NCI-H146 treated with DMSO at 0.1 percent for 48 hours (cell line): ENCODE results near the gene IRS2.

Experiments
- DNase-seq: peaks from one replicate; lab custom pipeline; 2025; ENCODE audit not compliant: unreplicated experiment; lab: John Stamatoyannopoulos, UW

The IRS2 gene

GRCh38 chr13:109760402-109760801 is 26.0 kb downstream of the IRS2 start:
- no peak for DNase-seq

GRCh38 chr13:109759609-109760008 is 26.8 kb downstream of the IRS2 start:
- DNase-seq: no peak

GRCh38 chr13:109758937-109759480 is 27.4 kb downstream of the IRS2 start:
- DNase-seq: no peak

GRCh38 chr13:109756778-109757177 is 29.6 kb downstream of the IRS2 start:
- DNase-seq: no peak

- no peak for DNase-seq
Observed at GRCh38 chr13:109755997-109756396, 30.4 kb downstream of the IRS2 start.

GRCh38 chr13:109755551-109755950 is 30.8 kb downstream of the IRS2 start:
- DNase-seq: no peak

- no peak for DNase-seq
Observed at GRCh38 chr13:109751477-109751876, 34.9 kb downstream of the IRS2 start.

- no peak for DNase-seq
Observed at GRCh38 chr13:109750221-109750775, 36.1 kb downstream of the IRS2 start.

- DNase-seq: no peak
Observed at GRCh38 chr13:109749365-109749764, 37.0 kb downstream of the IRS2 start.

- no peak for DNase-seq
Observed at GRCh38 chr13:109748677-109749076, 37.7 kb downstream of the IRS2 start.

GRCh38 chr13:109747524-109747923 is 38.9 kb downstream of the IRS2 start:
- no peak for DNase-seq

GRCh38 chr13:109746364-109746763 is 40.0 kb downstream of the IRS2 start:
- no peak for DNase-seq

GRCh38 chr13:109745702-109746101 is 40.7 kb downstream of the IRS2 start:
- DNase-seq: no peak

- DNase-seq: no peak
Observed at GRCh38 chr13:109745060-109745459, 41.3 kb downstream of the IRS2 start.

GRCh38 chr13:109744512-109745051 is 41.8 kb downstream of the IRS2 start:
- DNase-seq: no peak

- peak; percentile 56 for DNase-seq
Observed at GRCh38 chr13:109743706-109744453, 42.5 kb downstream of the IRS2 start.

- no peak for DNase-seq
Observed at GRCh38 chr13:109741966-109742365, 44.4 kb downstream of the IRS2 start.

- no peak for DNase-seq
Observed at GRCh38 chr13:109740721-109741120, 45.7 kb downstream of the IRS2 start.

GRCh38 chr13:109740121-109740520 is 46.3 kb downstream of the IRS2 start:
- DNase-seq: no peak

- DNase-seq: no peak
Observed at GRCh38 chr13:109738298-109738746, 48.1 kb downstream of the IRS2 start.

- no peak for DNase-seq
Observed at GRCh38 chr13:109737606-109738005, 48.8 kb downstream of the IRS2 start.

- DNase-seq: no peak
Observed at GRCh38 chr13:109737046-109737573, 49.3 kb downstream of the IRS2 start.
